Renal pelvis (tissue), 4 donors: ENCODE data around the gene GABPA. TPM values are rescaled to one million over a fixed set of nuclear protein-coding genes. Genes with fewer than 3 reads are reported as not detected.

Experiments
- DNase-seq: peaks from one replicate; pipeline ENCODE4 v3.0.0-alpha.2; 2013
- polyA plus RNA-seq, 3 donors: library from polyadenylated mRNA; unstranded; fragments of 120-200 nt; gene quantifications; one replicate each; pipeline ENCODE4 v1.2.1, GENCODE V29; 2013; ENCODE audit not compliant: insufficient read length in 3 of 3

The GABPA gene
- polyA plus RNA-seq, 3 donors: 37.2 to 43.4 (median 39.8) TPM

- DNase-seq: no peak
Observed at GRCh38 chr21:25791319-25791718, 56.5 kb downstream of the GABPA start.

- DNase-seq: peak; percentile 72
Observed at GRCh38 chr21:25801217-25802014, 66.6 kb downstream of the GABPA start.

GRCh38 chr21:25806060-25806459 is 71.3 kb downstream of the GABPA start:
- DNase-seq: no peak

- DNase-seq: peak; percentile 20
Observed at GRCh38 chr21:25807191-25807590, 72.4 kb downstream of the GABPA start.

GRCh38 chr21:25809013-25809412 is 74.2 kb downstream of the GABPA start:
- no peak for DNase-seq

GRCh38 chr21:25811186-25811585 is 76.4 kb downstream of the GABPA start:
- DNase-seq: no peak

- no peak for DNase-seq
Observed at GRCh38 chr21:25813917-25814316, 79.1 kb downstream of the GABPA start.

GRCh38 chr21:25818121-25818520 is 83.3 kb downstream of the GABPA start:
- no peak for DNase-seq

GRCh38 chr21:25818551-25818950 is 83.8 kb downstream of the GABPA start:
- no peak for DNase-seq

Other genes with a start within 250 kb of the GABPA start
- gene MRPL39, start 127.5 kb upstream of the GABPA start, polyA plus RNA-seq: 10 to 100 TPM; 36.2 to 43.0 (median 37.9) TPM
- 10 to 100 TPM in 2 of 3 donors, 1 to 10 TPM in 1; 9.7 to 10.7 (median 10.6) TPM for gene JAM2, start 95.7 kb upstream of the GABPA start, polyA plus RNA-seq
- 100 to 1,000 TPM; 200 to 260 (median 210) TPM for gene ATP5PF, start 68 bp upstream of the GABPA start, polyA plus RNA-seq